Measurements from ENCODE around the gene PSME3IP1. TPM values are rescaled to one million over a fixed set of nuclear protein-coding genes. Genes with fewer than 3 reads are reported as not detected.

PSME3IP1 gene
- total RNA-seq, 1 experiment from 2014 or later: 45.6 TPM

GRCh38 chr16:57131351-57131970 lies 54.4 kb downstream of the PSME3IP1 start:
- H3K36me3 ChIP-seq (ENCODE audit: low read depth, low read length): no peaks in the 10 kb centered on the region
- H3K4me3 ChIP-seq (ENCODE audit: low read length): no peak overlapping the region
- no peaks in the 10 kb centered on the region for H3K9me2 ChIP-seq (replicated peaks; ENCODE audit: low read length)
- no peaks in the 10 kb centered on the region for H3K9me3 ChIP-seq (ENCODE audit: low read length)
- H3K4me1 ChIP-seq (ENCODE audit: insufficient read depth, low read length): no peaks in the 10 kb centered on the region
- ChIA-PET POLR2A (ENCODE audit: unreplicated experiment) (no interaction called here), CTCF (no interaction called here)
- intact Hi-C loops (cut with micrococcal nuclease): no loop called here
- no TSS peak for BruUV-seq (replicated peaks)
- TF ChIP-seq EZH2phosphoT487 (IDR thresholded peaks at IDR 0.05; ENCODE audit: borderline replicate concordance, low read length) (no peak), EZH2 (IDR thresholded peaks at IDR 0.05; ENCODE audit: low read length, unreplicated experiment) (no peak), CTCF (conservative IDR thresholded peaks at IDR 0.05; ENCODE audit: low read depth, low read length) (no peak)
- H3K27ac ChIP-seq (ENCODE audit: low read length): no peak overlapping the region
- H2AFZ ChIP-seq (ENCODE audit: low read length): no peak overlapping the region
- no peaks in the 10 kb centered on the region for H4K20me1 ChIP-seq (ENCODE audit: low read length)
- ATAC-seq (no peak), DNase-seq (no peak)
- no peaks in the 10 kb centered on the region for H3F3A ChIP-seq (ENCODE audit: low read length, unreplicated experiment)
- H3K27me3 ChIP-seq (ENCODE audit: low read length): no peaks in the 10 kb centered on the region
- H3K9ac ChIP-seq (ENCODE audit: low read length): no peak overlapping the region
- H3K4me2 ChIP-seq (ENCODE audit: low read length): no peak overlapping the region
- H3K79me2 ChIP-seq (ENCODE audit: low read length): no peaks in the 10 kb centered on the region

- intact Hi-C loops (cut with micrococcal nuclease): no loop called here
- TF ChIP-seq EZH2 (IDR thresholded peaks at IDR 0.05; ENCODE audit: low read length, unreplicated experiment) (no peak), EZH2phosphoT487 (IDR thresholded peaks at IDR 0.05; ENCODE audit: borderline replicate concordance, low read length) (no peak), CTCF (conservative IDR thresholded peaks at IDR 0.05; ENCODE audit: low read depth, low read length) (no peak)
- Histone ChIP-seq H3K27me3 (ENCODE audit: low read length) (no peaks in the 10 kb centered on the region), H3K79me2 (ENCODE audit: low read length) (no peaks in the 10 kb centered on the region), H3K4me3 (ENCODE audit: low read length) (no peak overlapping the region), H3F3A (ENCODE audit: low read length, unreplicated experiment) (no peaks in the 10 kb centered on the region), H3K27ac (ENCODE audit: low read length) (no peak overlapping the region), H3K36me3 (ENCODE audit: low read depth, low read length) (no peaks in the 10 kb centered on the region), H2AFZ (ENCODE audit: low read length) (no peak overlapping the region), H3K9ac (ENCODE audit: low read length) (no peak overlapping the region), H3K4me1 (ENCODE audit: insufficient read depth, low read length) (no peaks in the 10 kb centered on the region), H3K9me2 (replicated peaks; ENCODE audit: low read length) (no peaks in the 10 kb centered on the region), H3K9me3 (ENCODE audit: low read length) (no peaks in the 10 kb centered on the region), H4K20me1 (ENCODE audit: low read length) (no peaks in the 10 kb centered on the region), H3K4me2 (ENCODE audit: low read length) (no peak overlapping the region)
- no peak for DNase-seq
- ATAC-seq: no peak
- no TSS peak for BruUV-seq (replicated peaks)
- POLR2A ChIA-PET (ENCODE audit: unreplicated experiment): no interaction called here
- CTCF ChIA-PET: no interaction called here
These were observed 54.9 kb downstream of the PSME3IP1 start for GRCh38 chr16:57130950-57131321.

GRCh38 chr16:57128771-57129389 lies 57.0 kb downstream of the PSME3IP1 start:
- no peak overlapping the region for H2AFZ ChIP-seq (ENCODE audit: low read length)
- intact Hi-C loops (cut with micrococcal nuclease): no loop called here
- ChIA-PET CTCF (no interaction called here), POLR2A (ENCODE audit: unreplicated experiment) (no interaction called here)
- no peak overlapping the region for H3K4me3 ChIP-seq (ENCODE audit: low read length)
- H3F3A ChIP-seq (ENCODE audit: low read length, unreplicated experiment): no peaks in the 10 kb centered on the region
- no peak overlapping the region for H3K27ac ChIP-seq (ENCODE audit: low read length)
- no peaks in the 10 kb centered on the region for H3K9me2 ChIP-seq (replicated peaks; ENCODE audit: low read length)
- no peak for ATAC-seq
- H3K27me3 ChIP-seq (ENCODE audit: low read length): no peaks in the 10 kb centered on the region
- no peaks in the 10 kb centered on the region for H3K4me1 ChIP-seq (ENCODE audit: insufficient read depth, low read length)
- H3K9me3 ChIP-seq (ENCODE audit: low read length): no peaks in the 10 kb centered on the region
- no TSS peak for BruUV-seq (replicated peaks)
- H3K9ac ChIP-seq (ENCODE audit: low read length): no peak overlapping the region
- no peak for DNase-seq
- H3K79me2 ChIP-seq (ENCODE audit: low read length): no peaks in the 10 kb centered on the region
- no peaks in the 10 kb centered on the region for H4K20me1 ChIP-seq (ENCODE audit: low read length)
- TF ChIP-seq CTCF (conservative IDR thresholded peaks at IDR 0.05; ENCODE audit: low read depth, low read length): no peak
- H3K36me3 ChIP-seq (ENCODE audit: low read depth, low read length): no peaks in the 10 kb centered on the region
- no peak overlapping the region for H3K4me2 ChIP-seq (ENCODE audit: low read length)

All from PC-3 (cell line).